EH (cell line): Measurements from ENCODE around the gene TIGAR.

ENCODE experiments used
- DNase-seq: peaks from one replicate; pipeline ENCODE4 v3.0.0-alpha.2; 2015; ENCODE audit warnings: low read depth

The TIGAR gene, protein sequence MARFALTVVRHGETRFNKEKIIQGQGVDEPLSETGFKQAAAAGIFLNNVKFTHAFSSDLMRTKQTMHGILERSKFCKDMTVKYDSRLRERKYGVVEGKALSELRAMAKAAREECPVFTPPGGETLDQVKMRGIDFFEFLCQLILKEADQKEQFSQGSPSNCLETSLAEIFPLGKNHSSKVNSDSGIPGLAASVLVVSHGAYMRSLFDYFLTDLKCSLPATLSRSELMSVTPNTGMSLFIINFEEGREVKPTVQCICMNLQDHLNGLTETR

GRCh38 chr12:4320853-4321701 is at the start of gene TIGAR:
TSS of gene TIGAR (plus strand) at chr12:4321213. CDS start at chr12:4321272, 59 bp downstream.
- DNase-seq = peak; percentile 95

- no peak for DNase-seq
Measured at GRCh38 chr12:4271717-4272423, 49.1 kb upstream of the TIGAR start.

GRCh38 chr12:4272424-4273272 is 48.4 kb upstream of the TIGAR start:
- no peak for DNase-seq

GRCh38 chr12:4273273-4273651 is 47.8 kb upstream of the TIGAR start:
- no peak for DNase-seq

- DNase-seq = peak; percentile 34
Measured at GRCh38 chr12:4273652-4274395, 47.2 kb upstream of the TIGAR start, which contains the start of gene CCND2. TSS of gene CCND2 (plus strand) at chr12:4273762. CDS start at chr12:4274041, 279 bp downstream.

GRCh38 chr12:4274396-4275015 is 46.5 kb upstream of the TIGAR start:
- no peak for DNase-seq

DNA sequence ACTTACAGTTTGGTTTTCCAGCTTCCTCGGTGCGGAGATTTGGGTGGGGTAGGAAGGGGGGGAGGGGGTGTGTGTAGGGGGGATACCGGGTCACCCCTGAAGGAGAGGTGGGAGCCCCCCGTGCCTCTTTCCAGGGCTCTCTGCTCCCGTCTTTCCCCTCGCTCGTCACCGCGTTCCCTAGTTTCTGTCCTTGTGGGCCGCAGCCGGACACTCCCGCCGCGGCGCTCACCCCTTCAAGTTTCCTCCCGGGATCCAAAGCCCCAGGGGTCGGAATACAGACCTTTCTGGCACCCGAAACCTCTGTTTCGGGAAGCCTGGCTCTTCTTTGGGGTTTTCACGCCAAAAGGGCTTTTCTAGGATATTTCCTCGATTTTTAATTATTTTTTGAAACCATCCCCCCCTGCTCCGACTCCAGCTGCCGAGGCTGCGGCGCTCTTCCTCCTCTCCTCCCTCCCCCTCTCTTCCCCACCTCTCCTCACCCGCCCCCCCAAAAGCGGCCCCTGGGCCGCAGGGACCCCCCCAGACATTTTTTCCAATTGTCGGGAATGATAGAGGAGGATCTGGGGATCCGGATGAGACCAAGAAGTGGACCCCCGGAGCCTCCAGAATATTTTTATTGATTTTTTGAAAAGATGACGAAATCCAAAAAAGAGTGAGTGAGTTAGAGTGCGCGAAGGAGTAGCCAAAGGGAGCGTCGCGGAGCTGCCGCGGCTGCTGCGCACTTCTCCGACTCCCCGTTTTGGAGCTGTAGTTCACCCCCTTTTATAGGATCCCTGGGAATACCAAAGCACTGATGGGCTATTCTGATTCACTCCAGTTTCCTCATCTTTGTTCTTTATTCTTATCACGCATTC is 45.8 kb upstream of the TIGAR start:
- DNase-seq = peak; percentile 8

GRCh38 chr12:4275870-4276301 is 45.1 kb upstream of the TIGAR start:
- no peak for DNase-seq

DNA sequence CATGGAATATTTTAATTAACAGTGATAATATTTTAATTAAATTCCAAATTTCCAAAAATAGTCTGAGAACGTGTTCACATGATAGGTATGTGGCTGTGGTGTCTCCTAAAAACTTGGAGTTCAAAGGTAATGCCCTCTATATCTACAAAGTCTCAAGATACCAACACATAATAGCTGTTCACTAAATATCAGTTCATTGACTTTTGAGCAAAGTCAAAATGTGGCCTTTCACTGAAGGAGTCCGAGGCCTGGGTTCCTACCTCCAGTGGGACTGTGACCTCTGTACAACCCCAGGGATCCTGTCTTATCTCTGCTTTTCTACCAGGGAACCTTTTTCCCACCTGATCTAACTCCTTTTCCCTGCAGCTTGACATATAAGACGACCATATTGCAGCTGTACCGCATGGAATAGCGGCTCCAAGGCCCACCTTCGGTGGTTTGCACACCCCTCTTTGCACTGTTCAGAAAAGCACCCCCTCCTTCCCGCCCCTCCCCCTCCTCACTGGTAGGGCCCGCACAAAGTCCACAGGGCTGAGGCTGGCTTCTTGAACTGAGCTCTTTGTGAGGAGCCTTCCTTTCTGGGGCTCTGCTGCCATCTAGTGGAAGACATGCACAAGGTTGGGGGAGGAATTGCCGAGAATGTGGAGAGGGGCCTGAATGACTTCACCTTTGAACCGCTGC is 44.3 kb upstream of the TIGAR start:
- DNase-seq = peak; percentile 80

DNA sequence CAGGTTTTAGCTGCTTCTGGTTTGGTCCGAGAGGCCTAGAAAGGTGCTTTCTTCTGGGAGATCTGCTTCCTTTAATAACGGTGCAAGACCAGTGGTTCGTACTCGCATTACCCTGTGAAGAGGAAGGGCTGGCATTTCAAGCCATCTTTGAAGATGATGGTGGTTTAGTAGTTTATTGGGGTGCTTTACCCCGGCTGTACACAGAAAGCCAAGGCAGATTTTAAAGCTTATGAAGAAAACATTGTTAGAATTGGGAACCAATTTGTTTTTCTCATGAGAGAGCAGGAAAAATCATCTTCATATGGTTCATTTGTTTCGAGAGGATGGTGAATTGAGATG is 43.8 kb upstream of the TIGAR start:
- no peak for DNase-seq

- no peak for DNase-seq
Measured at GRCh38 chr12:4277857-4278256, 43.2 kb upstream of the TIGAR start.

DNA sequence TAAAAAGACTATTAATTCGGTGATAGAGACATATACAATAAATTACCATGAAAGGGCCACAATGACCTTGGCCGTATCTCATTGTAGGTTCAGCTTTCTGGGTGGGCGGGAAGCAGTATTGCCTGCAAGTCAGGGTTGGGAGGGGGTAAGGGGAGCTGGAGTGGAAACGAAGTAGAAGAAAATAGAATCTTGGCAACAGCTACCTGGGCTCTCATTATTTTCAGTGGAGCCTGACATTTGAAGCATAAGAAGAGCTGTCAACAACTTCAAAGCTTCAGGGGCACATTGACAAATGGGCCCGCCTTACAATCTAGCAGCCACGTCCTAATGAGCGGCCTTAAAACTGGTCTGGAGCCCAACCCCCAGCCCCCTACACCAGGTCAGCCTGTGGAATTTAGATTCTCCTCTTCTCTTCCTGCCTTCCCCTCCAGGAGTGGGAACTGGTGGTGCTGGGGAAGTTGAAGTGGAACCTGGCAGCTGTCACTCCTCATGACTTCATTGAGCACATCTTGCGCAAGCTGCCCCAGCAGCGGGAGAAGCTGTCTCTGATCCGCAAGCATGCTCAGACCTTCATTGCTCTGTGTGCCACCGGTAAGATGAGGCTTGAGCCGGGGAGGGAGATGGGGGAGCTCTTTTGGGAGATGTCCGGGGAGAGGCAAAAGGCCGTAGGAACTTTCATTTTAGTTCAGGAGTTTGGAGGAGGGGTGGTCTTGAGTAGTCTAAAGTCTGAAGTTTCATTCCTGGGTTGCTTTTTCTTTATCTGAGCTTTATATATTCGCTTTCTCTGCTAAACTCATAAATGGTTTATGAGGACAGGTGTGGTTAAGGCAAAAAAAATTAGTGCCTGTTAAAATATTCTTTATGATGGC is 42.5 kb upstream of the TIGAR start:
- DNase-seq = no peak

DNA sequence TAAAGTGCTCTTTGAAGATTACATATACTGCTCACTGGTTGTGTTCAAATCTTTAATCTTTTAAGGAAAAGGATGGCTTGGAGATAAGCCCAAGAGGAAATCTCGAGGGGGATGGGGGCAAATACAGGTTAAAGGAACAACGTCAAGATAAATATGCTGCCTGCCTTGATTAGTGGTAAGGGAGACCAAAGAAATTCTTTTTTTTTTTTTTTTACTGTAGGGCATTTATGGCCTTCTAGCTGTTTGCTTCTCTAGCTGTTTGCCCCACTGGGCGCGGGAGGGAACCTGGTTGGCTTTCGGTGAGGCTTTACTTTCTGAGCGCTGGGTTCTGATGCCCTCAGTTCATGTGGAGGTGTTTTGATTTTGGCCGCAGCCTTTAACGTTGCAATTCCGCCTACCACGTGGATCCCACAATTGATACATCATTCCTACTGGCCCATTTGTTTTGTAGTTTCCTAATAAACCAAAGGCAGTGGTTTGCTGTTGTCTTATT is 41.8 kb upstream of the TIGAR start:
- no peak for DNase-seq

- no peak for DNase-seq
Measured at GRCh38 chr12:4280351-4281163, 40.5 kb upstream of the TIGAR start.

GRCh38 chr12:4281173-4281654 is 39.8 kb upstream of the TIGAR start:
- DNase-seq = no peak

- no peak for DNase-seq
Measured at GRCh38 chr12:4282103-4282891, 38.7 kb upstream of the TIGAR start.
